ENCODE results near the gene OSBPL5. TPM values are rescaled to one million over a fixed set of nuclear protein-coding genes. Genes with fewer than 3 reads are reported as not detected.

Gene OSBPL5
- total and polyA plus RNA-seq, 2 donors, result 28.2 to 42.3 TPM

DNA sequence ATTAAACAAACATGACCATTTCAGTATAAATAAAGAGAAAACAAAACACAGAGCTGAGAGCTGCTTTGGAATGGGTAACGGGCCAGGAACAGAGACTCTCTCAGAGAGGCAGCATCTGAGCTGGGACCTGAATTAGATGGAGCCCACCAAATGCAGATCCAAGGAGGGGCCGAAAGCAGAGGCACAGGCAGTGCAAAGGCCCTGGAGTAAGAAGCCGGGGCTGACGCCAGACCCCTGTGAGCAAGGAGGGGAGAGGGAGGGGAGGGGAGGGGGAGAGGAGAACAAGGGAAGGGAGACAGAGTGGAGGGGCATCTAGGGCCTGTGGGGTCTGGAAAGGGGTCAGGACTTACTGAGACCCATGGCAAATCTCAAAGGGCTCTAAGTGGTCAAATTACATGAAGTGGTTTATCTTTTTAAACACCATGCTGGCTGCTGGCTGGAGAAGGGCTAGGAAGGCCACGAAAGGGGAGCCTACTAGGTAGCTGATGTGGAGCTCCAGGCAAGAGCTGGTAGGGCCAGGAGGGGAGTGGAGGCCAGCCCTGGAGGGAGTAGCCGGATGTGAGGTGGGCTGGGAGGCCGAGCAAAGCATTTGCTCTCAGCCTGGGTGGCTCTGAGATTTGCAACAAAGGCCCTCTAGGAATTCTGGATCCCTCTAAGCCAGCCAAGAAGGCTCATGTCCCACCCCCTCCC is 3.2 kb downstream of the OSBPL5 start:
- no peak overlapping the region for H3K27ac ChIP-seq (ENCODE audit: low read depth in 1 of 2, low read length in 1 of 2)
- 90% methylated on average over 7 of the region's 7 CpGs for WGBS
- no peak for DNase-seq (ENCODE audit: low read depth in 6 of 9, low spot score in 9 of 9)

GRCh38 chr11:3161309-3161708 is 3.8 kb downstream of the OSBPL5 start:
- 97% methylated on average over 14 of the region's 14 CpGs for WGBS
- no peak overlapping the region for H3K27ac ChIP-seq (ENCODE audit: low read depth in 1 of 2, low read length in 1 of 2)
- no peak for DNase-seq (ENCODE audit: low read depth in 6 of 9, low spot score in 9 of 9)
- H3K36me3 ChIP-seq (ENCODE audit: control insufficient read depth in 2 of 2, insufficient read depth in 2 of 2, low read length in 1 of 2), result peaks cover 15 to 26% of the 10 kb centered on the region in 2 donors
- peaks cover 0 to 5% of the 10 kb centered on the region in 2 donors for H3K27me3 ChIP-seq (ENCODE audit: control insufficient read depth in 2 of 2, insufficient read depth in 1 of 2, low read length in 1 of 2)
- H3K4me3 ChIP-seq (ENCODE audit: low read length in 2 of 2), result peak overlapping the region; percentile 54 to 98
- peaks cover 0 to 16% of the 10 kb centered on the region in 2 donors for H3K9me3 ChIP-seq (ENCODE audit: control insufficient read depth in 2 of 2, insufficient read depth in 1 of 2, low read length in 1 of 2)
- peaks cover 64 to 85% of the 10 kb centered on the region in 2 donors for H3K4me1 ChIP-seq (ENCODE audit: control insufficient read depth in 2 of 2, insufficient read depth in 2 of 2, low read length in 2 of 2)

More for the DNA sequence above, 3.2 kb downstream of the OSBPL5 start:
- peaks cover 0 to 5% of the 10 kb centered on the region in 2 donors for H3K27me3 ChIP-seq (ENCODE audit: control insufficient read depth in 2 of 2, insufficient read depth in 1 of 2, low read length in 1 of 2)
- peaks cover 13 to 24% of the 10 kb centered on the region in 2 donors for H3K36me3 ChIP-seq (ENCODE audit: control insufficient read depth in 2 of 2, insufficient read depth in 2 of 2, low read length in 1 of 2)
- H3K4me3 ChIP-seq (ENCODE audit: low read length in 2 of 2), result peak overlapping the region; percentile 31 to 98
- H3K9me3 ChIP-seq (ENCODE audit: control insufficient read depth in 2 of 2, insufficient read depth in 1 of 2, low read length in 1 of 2), result peaks cover 0 to 16% of the 10 kb centered on the region in 2 donors
- H3K4me1 ChIP-seq (ENCODE audit: control insufficient read depth in 2 of 2, insufficient read depth in 2 of 2, low read length in 2 of 2), result peaks cover 66 to 87% of the 10 kb centered on the region in 2 donors

DNA sequence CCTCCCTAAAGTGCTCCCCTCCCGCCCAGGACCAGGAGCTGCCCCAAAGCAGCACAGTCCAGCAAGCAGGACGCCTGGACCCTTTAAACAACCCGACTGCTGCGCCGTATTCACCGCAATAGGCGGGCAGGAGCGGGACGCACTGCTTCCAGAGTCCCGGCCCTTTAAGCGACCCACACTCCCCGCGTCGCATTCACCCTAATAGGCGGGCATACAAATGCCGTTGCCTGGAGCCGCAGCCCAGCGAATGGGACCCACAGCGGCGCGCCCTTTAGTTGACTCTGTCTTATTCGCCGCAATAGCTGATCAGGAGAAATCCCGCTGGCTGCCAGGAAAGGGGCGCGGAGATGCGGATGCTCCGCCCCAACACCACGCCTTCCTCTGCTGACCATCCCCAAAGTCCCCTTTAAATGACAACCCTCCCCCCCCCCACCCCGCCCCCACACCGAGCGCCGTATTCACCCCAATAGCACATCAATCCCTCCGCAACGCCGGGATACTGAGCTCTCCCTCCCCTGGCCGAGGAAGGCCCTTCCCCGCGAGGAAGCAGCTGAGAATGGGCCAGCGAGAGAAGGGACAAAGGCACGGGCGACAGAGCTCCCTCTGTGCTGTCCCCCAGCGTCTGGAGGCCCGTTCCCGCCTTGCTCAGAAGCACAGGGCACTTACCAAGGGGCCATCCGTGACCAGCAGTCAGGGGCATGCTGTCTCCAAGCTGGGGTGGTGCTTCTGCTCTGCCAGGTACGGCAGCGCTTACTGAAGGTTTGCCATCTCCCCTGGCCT is 4.7 kb downstream of the OSBPL5 start:
- peak overlapping the region; percentile 54 to 98 for H3K4me3 ChIP-seq (ENCODE audit: low read length in 2 of 2)
- H3K9me3 ChIP-seq (ENCODE audit: control insufficient read depth in 2 of 2, insufficient read depth in 1 of 2, low read length in 1 of 2), result peaks cover 0 to 16% of the 10 kb centered on the region in 2 donors
- peak overlapping the region in 1 of 2 donors; percentile 26 for H3K27ac ChIP-seq (ENCODE audit: low read depth in 1 of 2, low read length in 1 of 2)
- 16% methylated on average over 48 of the region's 48 CpGs for WGBS
- H3K27me3 ChIP-seq (ENCODE audit: control insufficient read depth in 2 of 2, insufficient read depth in 1 of 2, low read length in 1 of 2), result peaks cover 0 to 2% of the 10 kb centered on the region in 2 donors
- peaks cover 20 to 33% of the 10 kb centered on the region in 2 donors for H3K36me3 ChIP-seq (ENCODE audit: control insufficient read depth in 2 of 2, insufficient read depth in 2 of 2, low read length in 1 of 2)
- H3K4me1 ChIP-seq (ENCODE audit: control insufficient read depth in 2 of 2, insufficient read depth in 2 of 2, low read length in 2 of 2), result peaks cover 55 to 84% of the 10 kb centered on the region in 2 donors
- DNase-seq (ENCODE audit: low read depth in 6 of 9, low spot score in 9 of 9), result peak in 4 of 9 donors; percentile 23 to 70 (median 55)

DNA sequence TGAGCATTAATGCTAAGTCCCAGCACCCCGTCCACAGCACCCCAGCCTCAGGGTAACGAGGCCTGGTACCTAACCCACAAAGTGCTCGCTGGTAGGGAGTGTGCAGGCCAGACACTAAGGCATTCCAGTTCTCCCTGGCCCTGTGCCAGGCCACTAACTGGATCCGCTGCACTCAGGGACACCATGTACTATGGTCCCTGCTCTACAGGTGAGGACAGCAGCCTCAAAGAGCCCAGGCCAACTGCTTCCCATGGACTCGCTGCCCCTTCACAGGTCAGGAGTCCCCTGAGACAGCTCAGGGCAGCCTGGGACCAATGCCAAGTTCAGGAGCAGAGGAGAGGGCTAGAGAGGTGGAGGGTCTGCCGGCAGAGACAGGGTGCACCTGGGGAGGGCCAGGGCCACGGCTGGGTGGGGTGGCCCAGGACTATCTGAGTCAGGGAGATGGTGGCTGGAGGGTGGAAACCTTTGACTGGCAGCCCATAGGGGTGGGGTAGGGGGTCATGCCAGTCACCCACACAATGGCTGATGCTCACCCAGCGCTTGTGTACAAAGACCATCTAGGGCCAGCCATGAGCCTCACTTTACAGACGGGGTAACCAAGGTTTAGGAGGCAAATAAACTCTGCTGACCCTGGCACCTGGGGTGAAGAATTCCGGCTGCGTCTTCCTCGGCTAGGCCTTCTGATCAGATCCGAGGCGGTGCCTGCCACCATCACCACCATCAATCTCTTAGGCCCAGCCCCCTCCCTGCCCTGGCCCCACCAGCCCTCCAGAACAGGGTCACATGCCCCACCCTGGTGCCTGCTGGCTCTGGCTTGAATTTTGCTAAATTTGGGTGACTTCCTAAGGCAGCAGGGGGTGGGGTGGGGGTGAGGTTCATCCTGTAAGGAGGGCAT is 5.6 kb downstream of the OSBPL5 start:
- Histone ChIP-seq H3K4me1 (ENCODE audit: control insufficient read depth in 2 of 2, insufficient read depth in 2 of 2, low read length in 2 of 2) (peaks cover 55 to 81% of the 10 kb centered on the region in 2 donors), H3K36me3 (ENCODE audit: control insufficient read depth in 2 of 2, insufficient read depth in 2 of 2, low read length in 1 of 2) (peaks cover 20 to 37% of the 10 kb centered on the region in 2 donors), H3K9me3 (ENCODE audit: control insufficient read depth in 2 of 2, insufficient read depth in 1 of 2, low read length in 1 of 2) (peaks cover 0 to 16% of the 10 kb centered on the region in 2 donors), H3K4me3 (ENCODE audit: low read length in 2 of 2) (peak overlapping the region; percentile 54 to 98), H3K27me3 (ENCODE audit: control insufficient read depth in 2 of 2, insufficient read depth in 1 of 2, low read length in 1 of 2) (peaks cover 0 to under 1% of the 10 kb centered on the region in 2 donors), H3K27ac (ENCODE audit: low read depth in 1 of 2, low read length in 1 of 2) (no peak overlapping the region)
- 91% methylated on average over 14 of the region's 14 CpGs for WGBS
- no peak for DNase-seq (ENCODE audit: low read depth in 6 of 9, low spot score in 9 of 9)

GRCh38 chr11:3158821-3159220 is 6.3 kb downstream of the OSBPL5 start:
- Histone ChIP-seq H3K4me1 (ENCODE audit: control insufficient read depth in 2 of 2, insufficient read depth in 2 of 2, low read length in 2 of 2) (peaks cover 55 to 81% of the 10 kb centered on the region in 2 donors), H3K27ac (ENCODE audit: low read depth in 1 of 2, low read length in 1 of 2) (no peak overlapping the region), H3K36me3 (ENCODE audit: control insufficient read depth in 2 of 2, insufficient read depth in 2 of 2, low read length in 1 of 2) (peaks cover 24 to 44% of the 10 kb centered on the region in 2 donors)

DNA sequence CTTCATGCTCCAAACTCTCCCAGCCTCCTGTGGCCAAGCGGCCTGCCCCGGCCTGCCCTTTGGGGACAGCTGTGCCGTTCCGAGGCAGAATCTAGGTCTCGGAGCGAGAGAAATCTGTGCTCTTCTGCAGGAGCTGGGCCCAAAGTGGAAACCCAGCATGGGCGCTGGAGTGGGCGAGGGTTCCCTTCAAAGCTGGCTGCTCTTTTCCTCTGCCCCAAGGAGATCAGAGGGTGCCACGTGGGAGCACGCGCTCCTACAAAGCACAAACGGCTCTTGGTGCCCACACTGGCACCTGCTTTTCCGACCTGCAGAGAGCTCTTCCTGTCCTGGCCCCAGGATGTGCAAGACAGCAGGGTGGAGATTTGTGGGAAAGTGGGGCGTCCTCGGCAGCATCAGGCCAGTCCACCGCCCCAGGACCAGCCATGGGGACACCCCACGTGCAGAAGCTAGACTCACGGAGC is 6.9 kb downstream of the OSBPL5 start:
- peaks cover 24 to 51% of the 10 kb centered on the region in 2 donors for H3K36me3 ChIP-seq (ENCODE audit: control insufficient read depth in 2 of 2, insufficient read depth in 2 of 2, low read length in 1 of 2)
- WGBS, result 92% methylated on average over 18 of the region's 18 CpGs
- peaks cover 55 to 81% of the 10 kb centered on the region in 2 donors for H3K4me1 ChIP-seq (ENCODE audit: control insufficient read depth in 2 of 2, insufficient read depth in 2 of 2, low read length in 2 of 2)
- no peak overlapping the region for H3K4me3 ChIP-seq (ENCODE audit: low read length in 2 of 2)
- DNase-seq (ENCODE audit: low read depth in 6 of 9, low spot score in 9 of 9), result no peak
- H3K9me3 ChIP-seq (ENCODE audit: control insufficient read depth in 2 of 2, insufficient read depth in 1 of 2, low read length in 1 of 2), result peaks cover 0 to 16% of the 10 kb centered on the region in 2 donors
- H3K27ac ChIP-seq (ENCODE audit: low read depth in 1 of 2, low read length in 1 of 2), result no peak overlapping the region
- no peaks in the 10 kb centered on the region for H3K27me3 ChIP-seq (ENCODE audit: control insufficient read depth in 2 of 2, insufficient read depth in 1 of 2, low read length in 1 of 2)

More at GRCh38 chr11:3158821-3159220, 6.3 kb downstream of the OSBPL5 start:
- 95% methylated on average over 13 of the region's 13 CpGs for WGBS
- Histone ChIP-seq H3K9me3 (ENCODE audit: control insufficient read depth in 2 of 2, insufficient read depth in 1 of 2, low read length in 1 of 2) (peaks cover 0 to 16% of the 10 kb centered on the region in 2 donors), H3K4me3 (ENCODE audit: low read length in 2 of 2) (no peak overlapping the region), H3K27me3 (ENCODE audit: control insufficient read depth in 2 of 2, insufficient read depth in 1 of 2, low read length in 1 of 2) (no peaks in the 10 kb centered on the region)
- DNase-seq (ENCODE audit: low read depth in 6 of 9, low spot score in 9 of 9), result no peak

DNA sequence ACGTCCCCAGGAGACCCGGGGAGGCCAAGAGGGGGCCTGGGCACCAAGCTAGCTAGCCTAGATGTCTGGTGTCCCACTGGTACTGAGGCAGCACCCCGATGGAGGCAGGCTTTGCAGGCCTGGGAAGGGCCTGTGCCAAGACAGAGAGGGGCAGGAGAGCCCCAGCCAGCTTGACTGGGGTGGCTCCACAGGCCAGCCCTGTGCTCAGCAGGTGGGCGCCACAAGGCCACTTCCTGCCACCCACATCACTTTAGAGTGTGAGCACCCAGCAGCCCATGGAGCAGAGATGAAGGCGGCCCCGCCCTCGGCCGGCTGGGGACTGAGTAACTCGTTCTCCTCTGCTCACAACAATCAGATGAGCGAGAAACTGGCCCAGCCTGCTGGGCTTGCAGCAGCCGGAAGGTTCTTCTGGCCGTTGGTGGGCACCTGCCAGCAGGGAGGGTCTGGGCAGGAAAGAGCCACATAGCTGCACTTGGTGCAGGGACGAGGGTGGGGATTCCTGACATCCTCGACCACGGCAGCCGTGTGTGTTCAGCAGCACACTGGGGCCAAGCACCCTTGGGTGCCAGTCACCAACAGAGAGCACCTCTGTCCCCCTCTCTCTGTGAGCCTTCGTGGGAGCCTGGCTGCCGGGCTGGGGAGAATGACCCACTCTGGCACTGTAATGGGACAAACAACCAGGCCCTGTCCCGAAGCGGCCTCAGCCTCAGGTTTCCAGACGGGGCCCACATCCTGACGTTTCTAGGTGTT is 7.6 kb downstream of the OSBPL5 start:
- DNase-seq (ENCODE audit: low read depth in 6 of 9, low spot score in 9 of 9), result peak in 1 of 9 donors; percentile 45
- peaks cover 29 to 56% of the 10 kb centered on the region in 2 donors for H3K36me3 ChIP-seq (ENCODE audit: control insufficient read depth in 2 of 2, insufficient read depth in 2 of 2, low read length in 1 of 2)
- H3K9me3 ChIP-seq (ENCODE audit: control insufficient read depth in 2 of 2, insufficient read depth in 1 of 2, low read length in 1 of 2), result peaks cover 0 to 13% of the 10 kb centered on the region in 2 donors
- H3K4me1 ChIP-seq (ENCODE audit: control insufficient read depth in 2 of 2, insufficient read depth in 2 of 2, low read length in 2 of 2), result peaks cover 50 to 75% of the 10 kb centered on the region in 2 donors
- 85% methylated on average over 22 of the region's 22 CpGs for WGBS
- no peaks in the 10 kb centered on the region for H3K27me3 ChIP-seq (ENCODE audit: control insufficient read depth in 2 of 2, insufficient read depth in 1 of 2, low read length in 1 of 2)
- no peak overlapping the region for H3K4me3 ChIP-seq (ENCODE audit: low read length in 2 of 2)
- no peak overlapping the region for H3K27ac ChIP-seq (ENCODE audit: low read depth in 1 of 2, low read length in 1 of 2)
